ENCODE measurements around the gene CNR1. TPM values are rescaled to one million over a fixed set of nuclear protein-coding genes. Genes with fewer than 3 reads are reported as not detected.

CNR1 gene
- total RNA-seq, 1 donor from 2014 or later: not detected

Other genes with a start within 250 kb of the CNR1 start
- not detected in 2 replicates for gene SPACA1, start 118.5 kb downstream of the CNR1 start, total RNA-seq

Data from myocyte (in vitro differentiated cells).